Astrocyte (in vitro differentiated cells and primary cell): ENCODE data around the gene ADIPOR2. TPM values are rescaled to one million over a fixed set of nuclear protein-coding genes. Genes with fewer than 3 reads are reported as not detected.

Source experiments
- DNase-seq: peaks from one replicate; pipeline ENCODE4 v3.0.0-alpha.2; 2010; ENCODE audit warnings: low read depth
- FAIRE-seq: peaks from 2 replicates; lab custom pipeline; 2011; peaks lifted over from hg19 to GRCh38; lab: Jason Lieb, UNC
- H2AFZ ChIP-seq: 2 replicates; pipeline ENCODE4 v1.6.0; 2012; ENCODE audit warnings: low read depth, low read length, inconsistent platforms
- H3K27ac ChIP-seq: 2 replicates; pipeline ENCODE4 v1.5.1; 2011; ENCODE audit warnings: low read depth, low read length, inconsistent platforms
- H3K27me3 ChIP-seq: 2 replicates; pipeline ENCODE4 v1.6.0; 2011; ENCODE audit warnings: low read length, inconsistent platforms; ENCODE audit not compliant: insufficient read depth
- H3K36me3 ChIP-seq: 2 replicates; pipeline ENCODE4 v1.5.1; 2011; ENCODE audit warnings: low read length, inconsistent platforms; ENCODE audit not compliant: insufficient read depth
- H3K4me1 ChIP-seq: 2 replicates; pipeline ENCODE4 v1.5.1; 2011; ENCODE audit warnings: low read length, inconsistent platforms; ENCODE audit not compliant: insufficient read depth
- H3K4me2 ChIP-seq: 2 replicates; pipeline ENCODE4 v1.6.0; 2012; ENCODE audit warnings: low read length, inconsistent platforms
- H3K4me3 ChIP-seq: 2 replicates; pipeline ENCODE4 v1.5.1; 2011; ENCODE audit warnings: low read depth, mild to moderate bottlenecking, low read length, inconsistent platforms; ENCODE audit not compliant: insufficient read depth
- H3K79me2 ChIP-seq: 2 replicates; pipeline ENCODE4 v1.6.0; 2012; ENCODE audit warnings: mild to moderate bottlenecking, low read length, inconsistent platforms; ENCODE audit not compliant: insufficient read depth
- H3K9ac ChIP-seq: 2 replicates; pipeline ENCODE4 v1.6.0; 2012; ENCODE audit warnings: mild to moderate bottlenecking, low read length, inconsistent platforms
- H3K9me3 ChIP-seq: 2 replicates; pipeline ENCODE4 v1.5.1; 2012; ENCODE audit warnings: low read depth, mild to moderate bottlenecking, low read length, inconsistent platforms; ENCODE audit not compliant: insufficient read depth
- H4K20me1 ChIP-seq: 2 replicates; pipeline ENCODE4 v1.6.0; 2012; ENCODE audit warnings: low read length, inconsistent platforms; ENCODE audit not compliant: insufficient read depth
- H3K27ac Mint-ChIP-seq: one replicate; pipeline ENCODE4 v1.8.0; 2021; ENCODE audit warnings: mild to moderate bottlenecking, mixed read lengths; ENCODE audit not compliant: unreplicated experiment
- H3K27me3 Mint-ChIP-seq: one replicate; pipeline ENCODE4 v1.8.0; 2021; ENCODE audit warnings: low read depth, mixed read lengths; ENCODE audit not compliant: unreplicated experiment
- H3K36me3 Mint-ChIP-seq: one replicate; pipeline ENCODE4 v1.8.0; 2021; ENCODE audit warnings: low read depth, mixed read lengths; ENCODE audit not compliant: unreplicated experiment
- H3K4me1 Mint-ChIP-seq: one replicate; pipeline ENCODE4 v1.8.0; 2021; ENCODE audit warnings: low read depth, mixed read lengths; ENCODE audit not compliant: unreplicated experiment
- H3K4me3 Mint-ChIP-seq: one replicate; pipeline ENCODE4 v1.8.0; 2021; ENCODE audit warnings: mild to moderate bottlenecking, moderate library complexity, mixed read lengths; ENCODE audit not compliant: unreplicated experiment
- H3K9me3 Mint-ChIP-seq: one replicate; pipeline ENCODE4 v1.8.0; 2021; ENCODE audit warnings: mild to moderate bottlenecking, mixed read lengths; ENCODE audit not compliant: unreplicated experiment
- CTCF ChIP-seq: IDR thresholded peaks from 2 replicates; pipeline ENCODE4 v1.5.1; 2011; ENCODE audit warnings: low read depth, mild to moderate bottlenecking, inconsistent platforms, low read length, moderate library complexity; ENCODE audit not compliant: insufficient read depth
- EZH2 ChIP-seq: IDR thresholded peaks from 2 replicates; pipeline ENCODE4 v1.6.1; 2012; ENCODE audit warnings: mild to moderate bottlenecking, low read length, inconsistent platforms; ENCODE audit not compliant: insufficient read depth
- total RNA-seq: library from RNA; stranded (reverse); gene quantifications from 2 replicates; pipeline ENCODE4 v1.2.1, GENCODE V29; 2021

ADIPOR2 gene
- total RNA-seq, 1 donor from 2014 or later = 56.6 TPM

GRCh38 chr12:1741154-1741949, 50.5 kb downstream of the ADIPOR2 start:
- Histone ChIP-seq H4K20me1 (peaks cover 67% of the 10 kb centered on the region), H2AFZ (no peak overlapping the region), H3K27ac (no peak overlapping the region), H3K79me2 (peaks cover 55% of the 10 kb centered on the region), H3K27me3 (no peaks in the 10 kb centered on the region), H3K9me3 (no peaks in the 10 kb centered on the region), H3K36me3 (no peaks in the 10 kb centered on the region), H3K4me2 (no peak overlapping the region), H3K4me1 (no peaks in the 10 kb centered on the region), H3K4me3 (no peak overlapping the region), H3K9ac (no peak overlapping the region)
- H3K4me3 Mint-ChIP-seq = no peak overlapping the region
- TF ChIP-seq EZH2 (no peak), CTCF (no peak)
- no peak overlapping the region for H3K27ac Mint-ChIP-seq
- DNase-seq (peak; percentile 49), FAIRE-seq (no peak)
- no peaks in the 10 kb centered on the region for H3K9me3 Mint-ChIP-seq
- H3K36me3 Mint-ChIP-seq = peaks cover 1% of the 10 kb centered on the region
- H3K4me1 Mint-ChIP-seq = peaks cover 25% of the 10 kb centered on the region
- H3K27me3 Mint-ChIP-seq = no peaks in the 10 kb centered on the region

GRCh38 chr12:1744932-1745331, 54.1 kb downstream of the ADIPOR2 start:
- Histone ChIP-seq H3K4me1 (no peaks in the 10 kb centered on the region), H3K9me3 (no peaks in the 10 kb centered on the region), H3K4me3 (no peak overlapping the region), H4K20me1 (peaks cover 41% of the 10 kb centered on the region), H3K27ac (no peak overlapping the region), H3K9ac (no peak overlapping the region), H3K79me2 (peaks cover 45% of the 10 kb centered on the region), H3K36me3 (no peaks in the 10 kb centered on the region), H3K4me2 (no peak overlapping the region), H3K27me3 (no peaks in the 10 kb centered on the region), H2AFZ (no peak overlapping the region)
- H3K27me3 Mint-ChIP-seq = no peaks in the 10 kb centered on the region
- H3K4me1 Mint-ChIP-seq = peaks cover 21% of the 10 kb centered on the region
- no peak overlapping the region for H3K4me3 Mint-ChIP-seq
- no peak for FAIRE-seq
- H3K9me3 Mint-ChIP-seq = peaks cover 8% of the 10 kb centered on the region
- H3K27ac Mint-ChIP-seq = no peak overlapping the region
- peaks cover 16% of the 10 kb centered on the region for H3K36me3 Mint-ChIP-seq
- TF ChIP-seq EZH2 = no peak
- TF ChIP-seq CTCF = no peak
- peak; percentile 47 for DNase-seq

GRCh38 chr12:1747609-1748008, 56.7 kb downstream of the ADIPOR2 start:
- Mint-ChIP-seq H3K9me3 (peaks cover 8% of the 10 kb centered on the region), H3K27me3 (no peaks in the 10 kb centered on the region), H3K36me3 (peaks cover 20% of the 10 kb centered on the region), H3K4me1 (peaks cover 7% of the 10 kb centered on the region), H3K27ac (no peak overlapping the region), H3K4me3 (no peak overlapping the region)
- H4K20me1 ChIP-seq = peaks cover 23% of the 10 kb centered on the region
- H3K4me2 ChIP-seq = no peak overlapping the region
- H3K4me3 ChIP-seq = no peak overlapping the region
- FAIRE-seq = no peak
- no peak overlapping the region for H3K9ac ChIP-seq
- peaks cover 38% of the 10 kb centered on the region for H3K79me2 ChIP-seq
- no peak overlapping the region for H3K27ac ChIP-seq
- DNase-seq = no peak
- no peaks in the 10 kb centered on the region for H3K27me3 ChIP-seq
- H3K36me3 ChIP-seq = no peaks in the 10 kb centered on the region
- TF ChIP-seq EZH2 = no peak
- no peak for TF ChIP-seq CTCF
- H3K9me3 ChIP-seq = no peaks in the 10 kb centered on the region
- H2AFZ ChIP-seq = no peak overlapping the region
- H3K4me1 ChIP-seq = no peaks in the 10 kb centered on the region
